Spleen (tissue), 7 donors: ENCODE measurements around the gene PKHD1.

Source experiments
- POLR2A ChIP-seq, 3 donors: fragments of 450-650 bp; IDR thresholded peaks; one replicate each; pipeline ENCODE4 v1.5.1; 2017; ENCODE audit warnings: antibody characterized with exemption in 3 of 3, mild to moderate bottlenecking in 1 of 3
- POLR2AphosphoS5 ChIP-seq, 3 donors: sonication (generic); formaldehyde crosslinking; IDR thresholded peaks; one replicate each; pipeline ENCODE4 v1.5.1; 2017; ENCODE audit warnings: antibody characterized with exemption in 3 of 3
- TF ChIP-seq, protein P1 (sequence below), 11 experiments: fragments of 200-600 bp in 7 of 11; fragments of 450-650 bp in 4 of 11; sonication (generic) in 4 of 11; IDR thresholded peaks in 8 of 11; conservative IDR thresholded peaks in 3 of 11; 1 replicate in 7 of 11; 2 replicates in 4 of 11; pipeline versions ENCODE4 v1.4.0 to v1.8.0; 2016 to 2021; ENCODE audit warnings: antibody characterized with exemption in 11 of 11, inconsistent platforms in 4 of 11, mild to moderate bottlenecking in 1 of 11
- donor health status: DM: no; HTN: no; CAD: no; lungs with moderate emphysema.
- donor health status: DM: no; HTN: no; CAD: no.
- donor health status: DM: no; HTN: no; CAD: no.

DNA sequence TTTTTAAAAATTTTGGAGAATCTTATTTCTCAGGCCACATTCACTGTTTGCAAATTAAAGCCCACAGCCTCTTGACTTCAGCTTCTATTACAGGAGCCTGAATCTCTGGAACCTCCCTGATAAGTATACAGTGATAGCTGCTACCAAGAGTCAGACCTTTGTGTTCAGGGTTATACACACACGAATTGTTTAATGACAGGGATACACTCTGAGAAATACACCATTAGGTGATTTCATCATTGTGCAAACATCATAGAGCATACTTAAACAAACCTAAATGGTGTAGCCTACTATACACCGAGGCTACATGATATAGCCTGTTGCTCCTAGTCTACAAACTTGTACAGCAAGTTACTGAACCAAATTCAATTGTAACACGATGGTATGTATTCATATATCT lies 473.9 kb downstream of the PKHD1 start:
- no peak for TF ChIP-seq POLR2A (IDR thresholded peaks at IDR 0.05)
- TF ChIP-seq, protein P1, sequence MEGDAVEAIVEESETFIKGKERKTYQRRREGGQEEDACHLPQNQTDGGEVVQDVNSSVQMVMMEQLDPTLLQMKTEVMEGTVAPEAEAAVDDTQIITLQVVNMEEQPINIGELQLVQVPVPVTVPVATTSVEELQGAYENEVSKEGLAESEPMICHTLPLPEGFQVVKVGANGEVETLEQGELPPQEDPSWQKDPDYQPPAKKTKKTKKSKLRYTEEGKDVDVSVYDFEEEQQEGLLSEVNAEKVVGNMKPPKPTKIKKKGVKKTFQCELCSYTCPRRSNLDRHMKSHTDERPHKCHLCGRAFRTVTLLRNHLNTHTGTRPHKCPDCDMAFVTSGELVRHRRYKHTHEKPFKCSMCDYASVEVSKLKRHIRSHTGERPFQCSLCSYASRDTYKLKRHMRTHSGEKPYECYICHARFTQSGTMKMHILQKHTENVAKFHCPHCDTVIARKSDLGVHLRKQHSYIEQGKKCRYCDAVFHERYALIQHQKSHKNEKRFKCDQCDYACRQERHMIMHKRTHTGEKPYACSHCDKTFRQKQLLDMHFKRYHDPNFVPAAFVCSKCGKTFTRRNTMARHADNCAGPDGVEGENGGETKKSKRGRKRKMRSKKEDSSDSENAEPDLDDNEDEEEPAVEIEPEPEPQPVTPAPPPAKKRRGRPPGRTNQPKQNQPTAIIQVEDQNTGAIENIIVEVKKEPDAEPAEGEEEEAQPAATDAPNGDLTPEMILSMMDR (IDR thresholded peaks at IDR 0.05 in 8 of 11, conservative IDR thresholded peaks at IDR 0.05 in 3 of 11) = no peak
- TF ChIP-seq POLR2AphosphoS5 (IDR thresholded peaks at IDR 0.05) = no peak
